ENCODE data around the gene HLA-DQA2.
"Not testable (repeated sequence)": the region's sequence is repeated elsewhere in the genome, so short reads cannot be mapped to it uniquely, and the experiment has no call there.

Gene HLA-DQA2

DNA sequence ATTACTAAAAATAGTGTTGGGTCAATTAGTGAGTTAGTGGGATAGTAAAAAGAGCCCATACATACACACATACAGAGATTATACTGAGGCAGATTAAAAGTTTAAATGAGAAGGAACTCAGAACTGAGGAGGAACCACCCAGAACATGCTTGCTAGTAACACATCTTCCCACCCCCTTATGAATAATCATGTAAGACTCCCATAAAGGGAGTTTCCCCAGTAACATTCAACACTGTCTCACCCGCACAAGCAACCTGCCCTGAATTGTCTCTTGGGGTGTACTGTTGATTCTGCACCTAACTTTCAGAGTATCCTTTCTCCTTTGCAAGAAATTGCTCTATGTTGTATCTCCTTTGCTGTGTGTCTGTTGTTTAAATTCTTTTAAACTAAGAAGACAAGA lies 33.2 kb downstream of the HLA-DQA2 start:
- TF ChIP-seq CTCF (conservative IDR thresholded peaks at IDR 0.05; ENCODE audit: control insufficient read depth, insufficient read depth, low read depth, low read length): no peak
- no peak overlapping the region for H3K4me3 ChIP-seq (ENCODE audit: control insufficient read depth, low read depth, low read length)
- no peak for DNase-seq (ENCODE audit: low read depth)

DNA sequence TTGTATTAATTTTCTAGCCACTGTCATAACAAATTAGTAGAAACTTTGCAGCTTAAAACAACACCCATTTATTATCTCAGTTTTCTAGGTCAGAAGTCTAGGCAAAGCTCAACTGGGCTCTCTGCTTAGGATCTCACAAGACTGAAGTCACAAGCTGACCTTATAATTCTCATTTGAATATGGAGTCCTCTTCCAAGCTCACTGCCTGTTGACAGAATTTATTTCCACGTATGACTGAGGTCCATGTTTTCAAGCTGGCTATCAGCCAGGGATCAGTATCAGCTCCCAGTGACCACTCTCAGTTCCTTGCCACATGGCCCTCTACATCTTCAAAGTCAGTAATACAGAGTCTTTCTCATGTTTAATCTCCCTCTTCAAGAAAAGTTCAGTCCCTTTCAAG lies 33.9 kb downstream of the HLA-DQA2 start:
- TF ChIP-seq CTCF (conservative IDR thresholded peaks at IDR 0.05; ENCODE audit: control insufficient read depth, insufficient read depth, low read depth, low read length): no peak
- no peak overlapping the region for H3K4me3 ChIP-seq (ENCODE audit: control insufficient read depth, low read depth, low read length)
- no peak for DNase-seq (ENCODE audit: low read depth)

DNA sequence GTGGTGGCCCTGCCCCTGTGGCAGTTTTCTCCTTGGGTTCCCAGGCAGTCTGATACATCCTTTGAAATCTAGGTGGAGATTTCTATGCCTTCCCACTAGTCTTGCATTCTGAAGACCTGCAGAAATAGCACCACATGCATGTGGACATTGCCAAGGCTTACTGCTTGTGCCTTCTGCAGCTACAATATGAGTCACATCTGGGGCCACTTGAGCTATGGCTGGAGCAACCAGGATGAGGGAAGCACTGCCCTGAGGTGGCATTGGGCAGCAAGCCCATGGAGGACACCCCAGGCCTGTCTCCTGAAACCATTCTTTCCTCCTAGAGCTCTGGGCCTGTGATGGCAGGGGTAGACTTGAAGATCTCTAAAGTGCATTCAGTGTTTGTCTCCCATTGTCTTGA lies 37.8 kb downstream of the HLA-DQA2 start:
- no peak for DNase-seq (ENCODE audit: low read depth)
- no peak for TF ChIP-seq CTCF (conservative IDR thresholded peaks at IDR 0.05; ENCODE audit: control insufficient read depth, insufficient read depth, low read depth, low read length)
- no peak overlapping the region for H3K4me3 ChIP-seq (ENCODE audit: control insufficient read depth, low read depth, low read length)

DNA sequence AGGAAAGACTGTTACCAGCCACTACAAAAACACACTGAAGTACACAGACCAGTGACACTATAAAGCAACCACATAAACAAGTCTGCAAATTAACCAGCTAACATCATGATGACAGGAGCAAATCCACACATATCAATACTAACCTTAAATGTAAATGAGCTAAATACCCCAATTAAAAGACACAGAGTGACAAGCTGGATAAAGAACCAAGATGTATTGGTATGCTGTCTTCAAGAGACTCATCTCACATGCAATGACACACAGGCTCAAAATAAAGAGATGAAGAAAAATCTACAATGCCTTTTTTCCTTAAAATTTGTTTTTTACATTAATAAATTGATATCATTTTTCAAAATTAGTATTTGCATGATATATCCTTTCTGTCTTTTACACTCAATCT lies 41.7 kb downstream of the HLA-DQA2 start:
- not testable (repeated sequence) for H3K4me3 ChIP-seq (ENCODE audit: control insufficient read depth, low read depth, low read length); DNase-seq (ENCODE audit: low read depth)

DNA sequence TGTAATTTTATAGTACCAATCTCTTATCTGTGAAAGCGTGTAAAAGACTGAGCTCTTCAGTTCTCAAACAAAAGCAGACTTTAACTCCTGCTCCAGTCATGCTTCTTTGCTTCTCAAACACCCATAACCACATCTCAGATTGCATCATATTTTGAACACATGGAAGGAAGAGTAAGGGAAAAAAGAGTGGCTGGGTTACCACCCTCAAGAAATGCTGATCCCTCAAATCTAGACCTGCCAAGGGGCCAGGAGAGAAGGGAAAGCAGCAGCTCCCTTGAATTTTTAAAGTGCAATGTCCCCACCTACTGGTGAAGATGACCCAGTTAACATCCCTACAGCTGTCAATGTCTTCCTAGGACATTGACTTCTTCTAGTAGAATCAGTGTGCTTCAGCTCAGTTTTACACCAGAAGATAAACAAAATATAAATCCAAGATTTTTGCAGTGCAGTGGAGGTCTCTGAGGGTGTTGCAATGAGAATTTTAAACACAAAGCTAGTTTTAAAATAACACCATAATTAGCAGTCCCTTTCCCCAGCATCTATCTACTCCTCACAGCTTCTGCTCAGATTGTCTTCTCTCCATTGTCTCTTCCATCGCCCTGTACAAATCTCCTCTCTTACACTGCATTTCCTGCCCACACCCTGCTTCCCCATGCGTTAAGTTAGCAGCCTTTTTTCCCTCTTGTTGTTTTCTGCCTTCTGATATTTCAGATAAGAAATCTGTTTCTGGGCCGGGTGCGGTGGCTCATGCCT lies 44.8 kb downstream of the HLA-DQA2 start:
- peak; percentile 66 for TF ChIP-seq CTCF (conservative IDR thresholded peaks at IDR 0.05; ENCODE audit: control insufficient read depth, insufficient read depth, low read depth, low read length)
- no peak overlapping the region for H3K4me3 ChIP-seq (ENCODE audit: control insufficient read depth, low read depth, low read length)
- peak; percentile 61 for DNase-seq (ENCODE audit: low read depth)

GRCh38 chr6:32790306-32790705 lies 49.1 kb downstream of the HLA-DQA2 start:
- TF ChIP-seq CTCF (conservative IDR thresholded peaks at IDR 0.05; ENCODE audit: control insufficient read depth, insufficient read depth, low read depth, low read length): no peak
- DNase-seq (ENCODE audit: low read depth): no peak
- no peak overlapping the region for H3K4me3 ChIP-seq (ENCODE audit: control insufficient read depth, low read depth, low read length)

DNA sequence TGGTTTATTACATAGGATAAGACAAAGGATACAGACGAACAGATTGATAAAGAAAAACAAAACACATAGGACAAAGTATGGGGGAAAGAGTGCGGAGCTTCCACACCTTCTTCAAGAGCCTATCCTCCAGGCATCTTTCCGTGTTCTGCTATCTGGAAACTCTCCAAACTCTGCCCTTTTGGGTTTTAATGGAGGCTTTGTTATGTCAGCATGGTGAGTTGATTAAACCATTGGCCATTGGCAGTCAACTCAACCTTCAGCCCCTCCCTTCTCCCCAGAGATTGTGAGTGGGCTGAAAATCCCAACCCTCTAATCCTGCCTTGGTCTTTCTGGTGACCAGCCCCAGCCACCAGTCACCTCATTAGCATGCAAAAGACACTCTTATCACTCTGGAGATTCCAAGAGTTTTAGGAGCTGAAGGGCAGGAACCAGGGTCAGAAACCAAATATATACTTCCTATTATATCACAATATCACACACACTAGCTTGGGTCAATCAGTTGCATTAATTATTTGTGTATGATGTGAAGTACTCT lies 51.8 kb downstream of the HLA-DQA2 start:
- H3K4me3 ChIP-seq (ENCODE audit: control insufficient read depth, low read depth, low read length): no peak overlapping the region
- no peak for TF ChIP-seq CTCF (conservative IDR thresholded peaks at IDR 0.05; ENCODE audit: control insufficient read depth, insufficient read depth, low read depth, low read length)
- no peak for DNase-seq (ENCODE audit: low read depth)

Measured in fibroblast of mammary gland (primary cell).